ENCODE measurements around the gene FSTL4. TPM values are rescaled to one million over a fixed set of nuclear protein-coding genes. Genes with fewer than 3 reads are reported as not detected.

The FSTL4 gene
- total RNA-seq, 1 donor from 2014 or later, result 0.07 TPM

- Mint-ChIP-seq H3K27ac (ENCODE audit: unreplicated experiment) (no peak overlapping the region), H3K9me3 (ENCODE audit: low read depth) (no peaks in the 10 kb centered on the region), H3K4me3 (ENCODE audit: unreplicated experiment) (no peak overlapping the region), H3K27me3 (ENCODE audit: low read depth) (peaks cover 31% of the 10 kb centered on the region), H3K4me1 (ENCODE audit: low read depth) (no peaks in the 10 kb centered on the region), H3K36me3 (ENCODE audit: low read depth) (no peaks in the 10 kb centered on the region)
- no peak for TF ChIP-seq CTCF (IDR thresholded peaks at IDR 0.05)
- no peak for DNase-seq (ENCODE audit: low spot score)
Measured at GRCh38 chr5:133314086-133314485, 298.3 kb downstream of the FSTL4 start.

- peaks cover 30% of the 10 kb centered on the region for H3K27me3 Mint-ChIP-seq (ENCODE audit: low read depth)
- no peaks in the 10 kb centered on the region for H3K9me3 Mint-ChIP-seq (ENCODE audit: low read depth)
- no peaks in the 10 kb centered on the region for H3K4me1 Mint-ChIP-seq (ENCODE audit: low read depth)
- H3K36me3 Mint-ChIP-seq (ENCODE audit: low read depth), result no peaks in the 10 kb centered on the region
- DNase-seq (ENCODE audit: low spot score), result no peak
- no peak overlapping the region for H3K4me3 Mint-ChIP-seq (ENCODE audit: unreplicated experiment)
- no peak overlapping the region for H3K27ac Mint-ChIP-seq (ENCODE audit: unreplicated experiment)
- TF ChIP-seq CTCF (IDR thresholded peaks at IDR 0.05), result no peak
Measured at GRCh38 chr5:133311176-133311575, 301.2 kb downstream of the FSTL4 start.

GRCh38 chr5:133309984-133310621 lies 302.2 kb downstream of the FSTL4 start:
- Mint-ChIP-seq H3K4me1 (ENCODE audit: low read depth) (no peaks in the 10 kb centered on the region), H3K4me3 (ENCODE audit: unreplicated experiment) (no peak overlapping the region), H3K9me3 (ENCODE audit: low read depth) (no peaks in the 10 kb centered on the region), H3K27me3 (ENCODE audit: low read depth) (peaks cover 34% of the 10 kb centered on the region), H3K36me3 (ENCODE audit: low read depth) (no peaks in the 10 kb centered on the region), H3K27ac (ENCODE audit: unreplicated experiment) (no peak overlapping the region)
- no peak for TF ChIP-seq CTCF (IDR thresholded peaks at IDR 0.05)
- DNase-seq (ENCODE audit: low spot score), result no peak

- Mint-ChIP-seq H3K4me1 (ENCODE audit: low read depth) (no peaks in the 10 kb centered on the region), H3K36me3 (ENCODE audit: low read depth) (no peaks in the 10 kb centered on the region), H3K4me3 (ENCODE audit: unreplicated experiment) (no peak overlapping the region), H3K27ac (ENCODE audit: unreplicated experiment) (no peak overlapping the region), H3K27me3 (ENCODE audit: low read depth) (peaks cover 34% of the 10 kb centered on the region), H3K9me3 (ENCODE audit: low read depth) (no peaks in the 10 kb centered on the region)
- no peak for DNase-seq (ENCODE audit: low spot score)
- TF ChIP-seq CTCF (IDR thresholded peaks at IDR 0.05), result no peak
Measured at GRCh38 chr5:133309166-133309795, 303.1 kb downstream of the FSTL4 start.

GRCh38 chr5:133307275-133307674 lies 305.1 kb downstream of the FSTL4 start:
- no peaks in the 10 kb centered on the region for H3K9me3 Mint-ChIP-seq (ENCODE audit: low read depth)

More at GRCh38 chr5:133307275-133307674, 305.1 kb downstream of the FSTL4 start:
- Mint-ChIP-seq H3K27ac (ENCODE audit: unreplicated experiment) (no peak overlapping the region), H3K4me1 (ENCODE audit: low read depth) (no peaks in the 10 kb centered on the region), H3K4me3 (ENCODE audit: unreplicated experiment) (no peak overlapping the region), H3K36me3 (ENCODE audit: low read depth) (no peaks in the 10 kb centered on the region), H3K27me3 (ENCODE audit: low read depth) (peaks cover 34% of the 10 kb centered on the region)
- DNase-seq (ENCODE audit: low spot score), result no peak
- TF ChIP-seq CTCF (IDR thresholded peaks at IDR 0.05), result no peak
